HepG2 (cell line): ENCODE measurements around the gene NOXRED1.

ENCODE experiments used
- BHLHE40 ChIP-seq: IDR thresholded peaks from 2 replicates; pipeline ENCODE4 v1.6.1; 2011; ENCODE audit warnings: low read length, improper control_type of control experiment
- EP300 ChIP-seq, 3 experiments: sonication (generic) in 1 of 3; formaldehyde crosslinking in 1 of 3; IDR thresholded peaks; 2 replicates each; pipeline versions ENCODE4 v1.5.1 to v1.6.1; 2011 to 2020; ENCODE audit warnings: low read depth in 2 of 3, low read length in 2 of 3, borderline replicate concordance in 1 of 3, improper control_type of control experiment in 1 of 3, mild to moderate bottlenecking in 1 of 3, missing genetic modification reagents in 1 of 3, moderate library complexity in 1 of 3
- FOXA3 ChIP-seq: IDR thresholded peaks from 2 replicates; pipeline ENCODE4 v1.6.1; 2016; ENCODE audit warnings: missing genetic modification reagents, missing compliant biosample characterization
- ZSCAN25 ChIP-seq: sonication (generic); formaldehyde crosslinking; IDR thresholded peaks from 2 replicates; pipeline ENCODE4 v1.8.0; 2022; ENCODE audit warnings: mild to moderate bottlenecking, missing genetic modification reagents
- TF ChIP-seq, protein P1 (sequence below): sonication (generic); formaldehyde crosslinking; IDR thresholded peaks from 2 replicates; pipeline ENCODE4 v1.5.0; 2020; ENCODE audit warnings: mild to moderate bottlenecking, missing genetic modification reagents, moderate library complexity
- TF ChIP-seq, protein P2 (sequence below): sonication (generic); IDR thresholded peaks from 2 replicates; pipeline ENCODE4 v1.6.1; 2016; ENCODE audit warnings: low read depth, borderline replicate concordance

DNA sequence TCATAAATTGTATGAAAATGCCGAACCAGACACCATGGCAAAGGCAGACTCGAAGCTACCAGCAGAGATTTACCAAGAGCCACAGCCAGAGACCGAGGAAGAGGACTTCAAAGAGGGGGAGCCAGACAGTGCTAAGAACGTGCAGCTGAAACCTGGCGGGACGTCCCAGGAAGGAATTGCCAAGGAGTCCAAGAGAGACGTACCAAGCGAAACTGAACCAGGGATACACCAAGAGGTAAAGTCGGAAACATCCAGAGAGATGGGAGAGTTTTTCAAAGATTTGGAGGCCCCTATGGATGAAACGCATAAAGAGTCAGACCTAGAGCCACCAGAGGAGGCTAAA lies 45.9 kb downstream of the NOXRED1 start:
- TF ChIP-seq EP300 (IDR thresholded peaks at IDR 0.05; ENCODE audit: low read depth in 2 of 2, low read length in 2 of 2) = no peak
- no peak for TF ChIP-seq EP300 (CRISPR knock-in tag; IDR thresholded peaks at IDR 0.05; ENCODE audit: borderline replicate concordance)
- TF ChIP-seq FOXA3 (CRISPR knock-in tag) = no peak
- TF ChIP-seq, protein P1, sequence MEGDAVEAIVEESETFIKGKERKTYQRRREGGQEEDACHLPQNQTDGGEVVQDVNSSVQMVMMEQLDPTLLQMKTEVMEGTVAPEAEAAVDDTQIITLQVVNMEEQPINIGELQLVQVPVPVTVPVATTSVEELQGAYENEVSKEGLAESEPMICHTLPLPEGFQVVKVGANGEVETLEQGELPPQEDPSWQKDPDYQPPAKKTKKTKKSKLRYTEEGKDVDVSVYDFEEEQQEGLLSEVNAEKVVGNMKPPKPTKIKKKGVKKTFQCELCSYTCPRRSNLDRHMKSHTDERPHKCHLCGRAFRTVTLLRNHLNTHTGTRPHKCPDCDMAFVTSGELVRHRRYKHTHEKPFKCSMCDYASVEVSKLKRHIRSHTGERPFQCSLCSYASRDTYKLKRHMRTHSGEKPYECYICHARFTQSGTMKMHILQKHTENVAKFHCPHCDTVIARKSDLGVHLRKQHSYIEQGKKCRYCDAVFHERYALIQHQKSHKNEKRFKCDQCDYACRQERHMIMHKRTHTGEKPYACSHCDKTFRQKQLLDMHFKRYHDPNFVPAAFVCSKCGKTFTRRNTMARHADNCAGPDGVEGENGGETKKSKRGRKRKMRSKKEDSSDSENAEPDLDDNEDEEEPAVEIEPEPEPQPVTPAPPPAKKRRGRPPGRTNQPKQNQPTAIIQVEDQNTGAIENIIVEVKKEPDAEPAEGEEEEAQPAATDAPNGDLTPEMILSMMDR (CRISPR knock-in tag) = no peak
- no peak for TF ChIP-seq BHLHE40
- TF ChIP-seq, protein P2, sequence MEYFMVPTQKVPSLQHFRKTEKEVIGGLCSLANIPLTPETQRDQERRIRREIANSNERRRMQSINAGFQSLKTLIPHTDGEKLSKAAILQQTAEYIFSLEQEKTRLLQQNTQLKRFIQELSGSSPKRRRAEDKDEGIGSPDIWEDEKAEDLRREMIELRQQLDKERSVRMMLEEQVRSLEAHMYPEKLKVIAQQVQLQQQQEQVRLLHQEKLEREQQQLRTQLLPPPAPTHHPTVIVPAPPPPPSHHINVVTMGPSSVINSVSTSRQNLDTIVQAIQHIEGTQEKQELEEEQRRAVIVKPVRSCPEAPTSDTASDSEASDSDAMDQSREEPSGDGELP = no peak
- no peak for TF ChIP-seq ZSCAN25
